Dedifferentiated amniotic fluid mesenchymal stem cell (primary cell): ENCODE results near the gene INPP5A.
"Not testable (repeated sequence)": the region's sequence is repeated elsewhere in the genome, so short reads cannot be mapped to it uniquely, and the experiment has no call there.

Experiments
- DNase-seq: peaks from one replicate; pipeline ENCODE4 v3.0.0-alpha.2; 2016; ENCODE audit errors: extremely low spot score

INPP5A gene

GRCh38 chr10:132595021-132595420, 57.4 kb downstream of the INPP5A start:
- no peak for DNase-seq

GRCh38 chr10:132595854-132596253, 58.3 kb downstream of the INPP5A start:
- DNase-seq = peak; percentile 36

- DNase-seq = no peak
Measured at GRCh38 chr10:132596742-132597279, 59.2 kb downstream of the INPP5A start.

GRCh38 chr10:132597654-132598053, 60.1 kb downstream of the INPP5A start:
- no peak for DNase-seq

- DNase-seq = not testable (repeated sequence)
Measured at GRCh38 chr10:132599023-132599618, 61.5 kb downstream of the INPP5A start.

GRCh38 chr10:132599732-132600131, 62.1 kb downstream of the INPP5A start:
- DNase-seq = no peak

- no peak for DNase-seq
Measured at GRCh38 chr10:132600416-132600815, 62.8 kb downstream of the INPP5A start.

GRCh38 chr10:132601567-132601966, 64.0 kb downstream of the INPP5A start:
- no peak for DNase-seq

- no peak for DNase-seq
Measured at GRCh38 chr10:132602614-132603013, 65.0 kb downstream of the INPP5A start.

- no peak for DNase-seq
Measured at GRCh38 chr10:132603851-132604533, 66.4 kb downstream of the INPP5A start.

- no peak for DNase-seq
Measured at GRCh38 chr10:132604686-132605085, 67.1 kb downstream of the INPP5A start.

GRCh38 chr10:132605390-132605789, 67.8 kb downstream of the INPP5A start:
- no peak for DNase-seq

- DNase-seq = no peak
Measured at GRCh38 chr10:132606031-132606491, 68.5 kb downstream of the INPP5A start.

- no peak for DNase-seq
Measured at GRCh38 chr10:132606536-132607316, 69.1 kb downstream of the INPP5A start.

GRCh38 chr10:132607491-132607890, 69.9 kb downstream of the INPP5A start:
- no peak for DNase-seq

- no peak for DNase-seq
Measured at GRCh38 chr10:132607961-132608495, 70.4 kb downstream of the INPP5A start.

GRCh38 chr10:132608511-132609195, 71.1 kb downstream of the INPP5A start:
- DNase-seq = no peak

GRCh38 chr10:132609211-132609610, 71.6 kb downstream of the INPP5A start:
- no peak for DNase-seq

- no peak for DNase-seq
Measured at GRCh38 chr10:132610071-132610701, 72.6 kb downstream of the INPP5A start.

- no peak for DNase-seq
Measured at GRCh38 chr10:132611026-132611910, 73.7 kb downstream of the INPP5A start.
